ENCODE data around the gene AFP.
A peak's percentile ranks its signal among the peaks of the same experiment; 100 is the strongest.

Gene AFP

DNA sequence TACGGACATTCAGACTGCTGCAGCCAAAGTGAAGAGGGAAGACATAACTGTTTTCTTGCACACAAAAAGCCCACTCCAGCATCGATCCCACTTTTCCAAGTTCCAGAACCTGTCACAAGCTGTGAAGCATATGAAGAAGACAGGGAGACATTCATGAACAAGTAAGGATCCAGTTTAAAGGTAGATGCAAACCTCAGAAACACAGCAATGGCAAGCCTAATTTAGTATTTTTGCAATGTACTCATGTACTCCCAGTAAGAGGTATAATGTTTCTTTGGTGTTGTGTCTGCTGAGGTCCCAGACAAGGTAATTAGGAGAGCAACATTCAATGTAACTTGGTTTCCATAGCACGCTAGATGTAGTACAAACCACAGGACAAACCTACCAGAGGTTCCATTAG is 4.6 kb downstream of the AFP start:
- no peak for DNase-seq (ENCODE audit: insufficient read length)
- TF ChIP-seq POLR2A (IDR thresholded peaks at IDR 0.05; ENCODE audit: low read depth, low read length) (no peak), TAF1 (IDR thresholded peaks at IDR 0.05; ENCODE audit: borderline replicate concordance, low read depth, low read length) (no peak), POLR2AphosphoS5 (IDR thresholded peaks at IDR 0.05; ENCODE audit: low read depth, low read length) (no peak)

DNA sequence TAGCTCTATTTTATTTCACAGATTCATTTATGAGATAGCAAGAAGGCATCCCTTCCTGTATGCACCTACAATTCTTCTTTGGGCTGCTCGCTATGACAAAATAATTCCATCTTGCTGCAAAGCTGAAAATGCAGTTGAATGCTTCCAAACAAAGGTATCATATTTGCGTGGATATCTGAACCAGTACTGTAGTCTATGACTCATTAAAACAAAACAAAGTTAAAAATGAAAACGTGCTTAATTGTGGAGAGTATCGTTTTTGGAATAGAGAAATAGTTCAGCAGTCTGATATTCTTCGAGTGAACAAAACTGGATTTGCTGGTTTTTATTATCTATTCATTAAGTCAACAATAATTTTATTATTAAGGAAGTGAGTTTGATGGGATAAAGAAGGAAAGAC is 6.3 kb downstream of the AFP start:
- no peak for TF ChIP-seq TAF1 (IDR thresholded peaks at IDR 0.05; ENCODE audit: borderline replicate concordance, low read depth, low read length)
- TF ChIP-seq POLR2A (IDR thresholded peaks at IDR 0.05; ENCODE audit: low read depth, low read length), result no peak
- TF ChIP-seq POLR2AphosphoS5 (IDR thresholded peaks at IDR 0.05; ENCODE audit: low read depth, low read length), result no peak
- DNase-seq (ENCODE audit: insufficient read length) (no peak), FAIRE-seq (no peak)

More for the DNA sequence above, 4.6 kb downstream of the AFP start:
- no peak for FAIRE-seq

DNA sequence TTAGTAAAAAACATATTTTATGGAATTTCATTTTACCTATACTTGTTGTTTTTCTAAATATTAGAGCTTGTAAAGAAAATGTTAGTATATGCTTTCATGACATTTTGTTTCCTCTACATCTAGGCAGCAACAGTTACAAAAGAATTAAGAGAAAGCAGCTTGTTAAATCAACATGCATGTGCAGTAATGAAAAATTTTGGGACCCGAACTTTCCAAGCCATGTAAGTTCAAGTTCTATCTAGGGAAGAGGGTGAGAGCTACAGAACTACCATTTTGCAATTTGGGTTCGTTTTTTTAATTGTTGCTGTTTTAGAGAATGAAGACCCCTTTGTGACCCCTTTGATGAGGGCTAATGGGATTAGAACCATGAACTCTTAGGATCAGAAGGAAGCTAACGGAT is 7.2 kb downstream of the AFP start:
- TF ChIP-seq POLR2AphosphoS5 (IDR thresholded peaks at IDR 0.05; ENCODE audit: low read depth, low read length) (no peak), TAF1 (IDR thresholded peaks at IDR 0.05; ENCODE audit: borderline replicate concordance, low read depth, low read length) (no peak), POLR2A (IDR thresholded peaks at IDR 0.05; ENCODE audit: low read depth, low read length) (no peak)
- DNase-seq (ENCODE audit: insufficient read length), result no peak
- FAIRE-seq, result no peak

DNA sequence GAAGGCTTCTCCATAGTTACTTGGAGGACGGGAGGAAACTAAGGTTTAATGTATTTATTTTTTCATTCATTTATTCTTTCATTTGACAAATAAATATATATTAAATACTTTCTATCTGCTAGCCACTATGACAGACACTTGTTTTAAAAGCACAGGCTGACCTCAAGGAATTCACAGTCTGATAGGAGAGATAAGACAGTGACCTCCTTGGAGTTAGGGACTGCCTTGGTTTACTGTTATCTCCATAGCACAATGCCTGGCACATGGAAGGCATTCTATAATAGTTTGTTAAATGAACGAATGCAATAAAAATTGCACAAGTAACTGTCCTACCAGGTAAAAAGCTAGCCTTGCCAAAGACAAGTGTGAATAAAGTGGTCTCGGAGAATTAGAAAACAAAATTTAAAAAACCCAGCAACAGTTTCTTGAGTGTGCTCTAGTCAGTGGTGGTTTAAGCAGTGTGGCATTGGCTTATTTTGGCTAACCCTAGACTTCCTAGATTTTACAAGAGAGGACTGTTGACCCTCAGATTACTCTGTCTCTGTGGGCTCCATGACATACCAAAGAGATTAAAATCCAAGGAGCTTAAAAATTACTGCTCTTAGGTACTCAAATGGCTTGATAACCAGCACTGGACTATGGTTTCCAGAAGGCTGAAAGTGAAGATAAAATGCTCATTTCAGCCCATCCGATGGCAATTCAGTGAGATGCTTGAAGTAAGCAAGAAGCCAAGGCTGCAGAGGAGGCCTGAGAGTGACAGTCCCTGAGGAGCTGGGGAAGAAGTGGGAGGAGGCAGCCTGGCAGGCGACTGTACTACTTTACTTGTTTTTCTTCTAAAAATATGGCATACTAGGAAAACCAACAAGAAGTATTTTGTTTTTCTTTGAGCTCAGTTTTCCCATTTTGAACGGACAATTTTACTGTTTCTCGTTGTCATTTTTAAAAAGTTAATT is 9.6 kb downstream of the AFP start:
- FAIRE-seq (no peak), DNase-seq (ENCODE audit: insufficient read length) (no peak)
- TF ChIP-seq POLR2AphosphoS5 (IDR thresholded peaks at IDR 0.05; ENCODE audit: low read depth, low read length) (no peak), TAF1 (IDR thresholded peaks at IDR 0.05; ENCODE audit: borderline replicate concordance, low read depth, low read length) (no peak), POLR2A (IDR thresholded peaks at IDR 0.05; ENCODE audit: low read depth, low read length) (no peak)

DNA sequence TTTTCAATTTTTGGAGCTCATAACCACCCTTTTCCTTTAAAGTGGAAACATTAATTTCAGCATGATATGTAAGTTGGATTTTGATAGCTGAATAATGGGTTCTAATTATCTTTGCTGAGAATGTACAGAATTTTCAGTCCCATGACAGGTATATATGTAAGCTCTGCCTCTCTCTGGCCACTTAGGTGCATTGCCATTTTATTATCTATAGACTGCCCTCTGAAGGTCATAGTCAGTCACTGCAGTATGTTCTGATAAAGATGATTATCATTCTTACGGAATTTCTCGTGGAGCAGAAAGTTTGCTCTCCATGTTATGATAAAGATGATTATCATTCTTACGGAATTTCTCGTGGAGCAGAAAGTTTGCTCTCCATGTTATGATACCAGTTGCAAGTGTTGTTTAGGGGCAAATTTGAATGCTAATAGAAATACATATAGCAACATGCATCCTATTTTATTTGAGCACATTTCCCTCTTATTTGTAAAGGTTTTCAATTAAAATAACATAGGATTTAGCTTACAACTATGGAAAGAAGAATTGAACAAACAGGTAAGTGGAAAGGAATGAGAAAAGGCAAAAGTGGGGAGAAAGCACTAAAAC is 10.4 kb downstream of the AFP start:
- FAIRE-seq (peak; percentile 82), DNase-seq (ENCODE audit: insufficient read length) (peak; percentile 12)
- no peak for TF ChIP-seq TAF1 (IDR thresholded peaks at IDR 0.05; ENCODE audit: borderline replicate concordance, low read depth, low read length)

DNA sequence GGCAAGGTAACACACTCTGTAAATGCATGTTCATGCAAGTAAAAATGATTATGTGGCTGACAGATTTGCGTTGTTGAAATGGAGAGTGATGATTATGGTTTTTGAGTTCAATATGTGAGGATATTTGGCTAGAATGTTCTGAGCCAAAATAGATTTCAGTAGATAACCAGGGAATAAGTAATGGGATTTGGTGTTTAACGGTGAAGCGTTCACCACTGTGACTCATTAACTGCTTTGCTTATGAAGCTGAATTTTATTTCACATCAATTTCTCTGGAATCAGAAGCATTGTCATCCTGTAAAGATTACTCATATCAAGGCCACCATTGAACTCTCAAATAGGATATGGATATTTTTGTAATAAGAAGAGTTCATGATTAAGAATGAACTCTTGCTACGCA is 11.7 kb downstream of the AFP start:
- DNase-seq (ENCODE audit: insufficient read length) (no peak), FAIRE-seq (no peak)
- TF ChIP-seq POLR2A (IDR thresholded peaks at IDR 0.05; ENCODE audit: low read depth, low read length), result no peak
- no peak for TF ChIP-seq TAF1 (IDR thresholded peaks at IDR 0.05; ENCODE audit: borderline replicate concordance, low read depth, low read length)
- no peak for TF ChIP-seq POLR2AphosphoS5 (IDR thresholded peaks at IDR 0.05; ENCODE audit: low read depth, low read length)

DNA sequence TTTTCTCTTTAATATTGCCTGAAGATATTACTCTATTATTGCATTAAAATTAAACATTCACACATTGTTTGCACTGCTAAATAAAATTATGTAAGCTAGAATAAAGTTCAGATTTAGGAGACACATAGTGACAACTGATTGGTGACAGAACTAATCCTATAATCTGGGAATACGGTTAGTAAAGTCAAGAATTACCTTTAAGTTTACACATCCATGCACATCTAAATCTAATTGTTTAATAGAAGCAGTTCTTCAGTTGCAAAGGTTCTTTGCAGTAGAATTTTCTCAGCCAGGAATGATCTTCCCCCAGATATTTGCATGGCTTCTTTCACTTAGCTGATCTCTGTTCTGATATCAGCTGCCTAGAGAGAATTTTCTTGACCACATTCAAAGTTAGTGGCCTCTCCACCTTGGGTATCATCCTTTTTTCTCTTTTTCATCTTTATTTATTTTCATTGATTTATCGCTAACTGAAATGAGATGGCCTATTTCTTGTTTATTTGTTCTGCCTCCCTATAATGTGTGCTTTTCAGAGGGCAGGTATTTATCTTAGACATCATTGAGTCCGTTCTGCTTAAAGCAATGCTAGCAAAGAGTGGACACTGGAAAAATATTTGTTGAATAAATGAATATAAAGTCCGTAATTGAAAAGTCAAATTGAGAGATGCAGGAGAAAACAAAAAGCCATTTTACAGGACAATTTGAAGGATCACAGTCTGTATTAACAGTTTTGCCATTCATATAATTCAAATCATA is 12.6 kb downstream of the AFP start:
- TF ChIP-seq POLR2A (IDR thresholded peaks at IDR 0.05; ENCODE audit: low read depth, low read length) (no peak), TAF1 (IDR thresholded peaks at IDR 0.05; ENCODE audit: borderline replicate concordance, low read depth, low read length) (no peak), POLR2AphosphoS5 (IDR thresholded peaks at IDR 0.05; ENCODE audit: low read depth, low read length) (no peak)
- FAIRE-seq (no peak), DNase-seq (ENCODE audit: insufficient read length) (no peak)

DNA sequence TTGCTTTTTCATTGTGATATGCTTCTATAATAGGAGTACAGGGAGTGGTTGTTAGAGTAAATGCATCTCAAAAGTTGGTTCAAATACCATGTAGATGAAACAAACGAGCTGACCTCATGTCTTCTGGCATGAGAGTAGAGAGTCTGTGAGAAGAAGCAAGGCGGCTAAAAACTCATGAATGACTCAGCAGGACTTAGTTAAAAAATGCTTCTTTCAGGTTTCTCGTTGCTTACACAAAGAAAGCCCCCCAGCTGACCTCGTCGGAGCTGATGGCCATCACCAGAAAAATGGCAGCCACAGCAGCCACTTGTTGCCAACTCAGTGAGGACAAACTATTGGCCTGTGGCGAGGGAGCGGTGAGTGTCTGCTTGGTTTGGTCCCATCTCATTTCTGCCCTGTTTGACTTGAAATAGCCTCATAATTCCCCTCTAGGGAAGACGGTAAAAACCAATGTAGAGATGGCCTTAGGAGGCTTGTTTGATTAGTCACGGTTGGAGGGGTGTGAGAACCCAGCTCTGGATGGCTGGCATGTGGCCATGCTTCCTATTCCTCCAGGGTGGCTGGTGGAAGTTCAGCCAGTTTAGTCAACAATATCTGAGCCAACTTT is 14.5 kb downstream of the AFP start:
- FAIRE-seq (no peak), DNase-seq (ENCODE audit: insufficient read length) (no peak)

DNA sequence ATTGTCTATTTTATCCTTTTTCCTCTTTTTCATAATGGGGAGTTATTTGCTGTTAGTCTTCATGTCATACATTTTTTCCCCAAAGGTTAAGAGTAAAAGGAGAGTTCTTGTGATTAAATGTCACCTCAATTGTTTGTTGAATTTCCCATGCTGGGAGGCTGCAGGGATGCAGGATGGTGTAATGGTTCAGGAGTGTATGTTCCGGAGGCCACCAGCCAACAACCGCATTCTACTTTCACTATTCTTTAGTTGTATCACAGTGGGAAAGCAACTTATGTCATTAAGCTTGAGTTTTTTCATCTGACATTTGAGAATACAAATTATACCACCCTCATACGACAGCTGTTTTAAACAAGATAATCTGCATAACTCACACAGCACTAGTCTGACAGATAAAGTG is 15.4 kb downstream of the AFP start:
- TF ChIP-seq POLR2A (IDR thresholded peaks at IDR 0.05; ENCODE audit: low read depth, low read length) (no peak), POLR2AphosphoS5 (IDR thresholded peaks at IDR 0.05; ENCODE audit: low read depth, low read length) (no peak), TAF1 (IDR thresholded peaks at IDR 0.05; ENCODE audit: borderline replicate concordance, low read depth, low read length) (no peak)
- no peak for DNase-seq (ENCODE audit: insufficient read length)
- FAIRE-seq, result no peak

More for the DNA sequence above, 14.5 kb downstream of the AFP start:
- TF ChIP-seq POLR2A (IDR thresholded peaks at IDR 0.05; ENCODE audit: low read depth, low read length) (no peak), POLR2AphosphoS5 (IDR thresholded peaks at IDR 0.05; ENCODE audit: low read depth, low read length) (no peak), TAF1 (IDR thresholded peaks at IDR 0.05; ENCODE audit: borderline replicate concordance, low read depth, low read length) (no peak)

DNA sequence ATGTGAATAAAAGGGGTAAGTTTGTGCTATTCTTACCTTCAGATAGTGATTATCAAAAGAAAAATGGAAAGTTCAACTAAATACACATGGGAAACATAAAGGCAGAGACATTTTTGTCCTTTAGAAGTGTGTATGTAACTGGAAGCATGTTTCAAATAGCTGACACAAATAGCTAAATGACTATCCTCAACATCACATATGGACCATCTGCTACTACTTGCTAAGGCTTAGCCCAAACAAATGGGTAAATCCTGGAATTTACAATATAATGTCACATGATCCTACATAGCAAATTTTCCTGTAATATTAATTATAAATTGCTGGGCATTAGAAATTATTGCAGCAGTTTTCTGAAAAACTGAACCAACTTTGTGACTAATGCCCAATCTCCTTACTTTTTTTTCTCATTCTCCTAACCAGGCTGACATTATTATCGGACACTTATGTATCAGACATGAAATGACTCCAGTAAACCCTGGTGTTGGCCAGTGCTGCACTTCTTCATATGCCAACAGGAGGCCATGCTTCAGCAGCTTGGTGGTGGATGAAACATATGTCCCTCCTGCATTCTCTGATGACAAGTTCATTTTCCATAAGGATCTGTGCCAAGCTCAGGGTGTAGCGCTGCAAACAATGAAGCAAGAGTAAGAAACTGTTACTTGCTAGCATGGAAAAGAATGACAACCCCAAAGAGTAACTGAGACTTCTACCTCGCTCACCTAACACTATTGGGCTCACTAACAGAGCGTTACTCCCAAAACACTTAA is 16.1 kb downstream of the AFP start:
- DNase-seq (ENCODE audit: insufficient read length), result no peak
- no peak for FAIRE-seq
- no peak for TF ChIP-seq TAF1 (IDR thresholded peaks at IDR 0.05; ENCODE audit: borderline replicate concordance, low read depth, low read length)
- no peak for TF ChIP-seq POLR2AphosphoS5 (IDR thresholded peaks at IDR 0.05; ENCODE audit: low read depth, low read length)
- TF ChIP-seq POLR2A (IDR thresholded peaks at IDR 0.05; ENCODE audit: low read depth, low read length), result no peak
